Stimulated activated CD4-positive, alpha-beta T cell treated with anti-CD3 and anti-CD28 coated beads, Interleukin-2, amount 100 ng/mL, for 24 hours (primary cell): ENCODE results near the gene KCNMB2.
"Not testable (repeated sequence)": the region's sequence is repeated elsewhere in the genome, so short reads cannot be mapped to it uniquely, and the experiment has no call there.

Experiments used
- DNase-seq, 2 donors: peaks; one replicate each; pipeline ENCODE4 v3.0.0-alpha.2; 2020

KCNMB2 gene

DNA sequence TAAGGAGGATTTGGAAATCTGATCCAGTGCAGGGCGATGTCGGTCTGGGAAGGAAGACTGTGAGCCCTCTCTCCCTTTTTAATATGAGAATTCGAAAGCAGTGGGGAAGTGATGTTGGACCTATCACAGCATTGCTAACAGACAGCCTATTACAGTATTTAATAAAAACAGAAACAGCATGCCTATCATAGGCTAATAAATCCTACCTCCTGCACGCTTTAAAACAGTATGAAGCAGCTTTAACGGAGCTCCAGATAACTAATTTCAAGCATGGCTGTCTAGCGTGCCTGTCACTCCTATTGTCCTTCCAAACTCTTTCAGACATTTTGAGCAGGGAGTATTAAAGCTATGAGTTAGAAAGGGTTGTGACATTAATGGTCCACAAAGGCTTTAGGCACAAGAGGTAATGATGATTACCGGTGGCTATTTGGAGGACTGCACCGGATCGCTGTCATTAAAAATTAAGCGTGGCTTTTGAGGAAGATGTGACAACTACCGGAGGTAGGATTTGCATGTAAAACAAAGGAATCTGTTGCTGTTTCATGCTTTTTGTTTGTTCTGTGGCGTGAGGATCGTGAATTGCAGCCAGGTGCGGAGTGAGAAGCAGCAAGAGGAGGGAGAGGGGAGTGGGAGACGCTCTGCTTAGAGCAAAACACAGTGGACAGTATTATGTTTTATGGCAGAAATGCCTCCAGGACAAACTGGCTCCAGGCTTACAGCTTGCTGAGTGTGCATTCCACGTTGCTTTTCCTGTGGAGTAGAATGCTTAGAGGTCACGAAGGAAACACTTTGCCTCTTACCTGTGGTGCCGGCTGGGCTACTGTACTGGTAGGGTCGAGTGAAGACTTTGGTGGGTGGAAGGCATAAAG is at the start of gene KCNMB2:
KCNMB2 (plus strand) TSS at position 226 of the 869 bp plus-strand sequence.
- no peak for DNase-seq

GRCh38 chr3:178486903-178487302 is 49.3 kb upstream of the KCNMB2 start:
- no peak for DNase-seq

GRCh38 chr3:178487752-178488151 is 48.5 kb upstream of the KCNMB2 start:
- no peak for DNase-seq

DNA sequence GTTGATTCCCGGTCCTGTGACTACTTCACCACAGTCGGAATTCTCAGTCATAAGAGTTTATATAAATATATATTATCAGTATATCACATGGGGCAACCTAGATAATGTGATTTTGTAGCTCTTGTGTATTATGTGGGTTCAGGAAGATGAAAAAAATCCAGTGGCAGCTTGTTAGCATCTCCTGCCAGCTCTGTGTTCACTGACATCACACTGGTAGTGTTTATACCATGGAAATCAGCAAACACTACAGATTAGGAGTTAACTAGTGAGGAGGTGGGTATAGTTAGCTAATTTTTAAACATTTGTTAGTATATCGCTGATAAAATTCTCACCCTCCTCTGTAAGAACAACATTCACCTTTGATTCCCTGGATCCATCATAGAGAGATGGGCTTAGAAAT is 44.5 kb upstream of the KCNMB2 start:
- no peak for DNase-seq

DNA sequence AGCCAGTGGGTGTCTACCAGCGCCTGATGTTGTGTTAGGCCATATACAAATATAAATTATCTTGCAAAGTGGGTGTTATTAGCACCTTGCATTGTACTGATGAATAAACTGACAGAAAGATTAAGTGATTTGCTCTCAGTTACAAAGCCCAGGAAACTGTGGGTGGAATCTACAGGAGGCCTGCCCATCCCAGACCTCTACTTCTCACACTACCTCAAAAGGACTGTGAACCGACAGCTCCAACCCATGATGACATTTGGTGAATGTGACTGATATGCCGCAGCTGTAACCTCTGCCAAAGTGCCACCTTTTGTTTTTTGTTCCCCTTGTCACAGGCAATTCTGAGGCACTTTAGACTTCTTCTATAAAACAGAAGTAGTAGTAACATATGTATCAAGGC is 43.7 kb upstream of the KCNMB2 start:
- no peak for DNase-seq

DNA sequence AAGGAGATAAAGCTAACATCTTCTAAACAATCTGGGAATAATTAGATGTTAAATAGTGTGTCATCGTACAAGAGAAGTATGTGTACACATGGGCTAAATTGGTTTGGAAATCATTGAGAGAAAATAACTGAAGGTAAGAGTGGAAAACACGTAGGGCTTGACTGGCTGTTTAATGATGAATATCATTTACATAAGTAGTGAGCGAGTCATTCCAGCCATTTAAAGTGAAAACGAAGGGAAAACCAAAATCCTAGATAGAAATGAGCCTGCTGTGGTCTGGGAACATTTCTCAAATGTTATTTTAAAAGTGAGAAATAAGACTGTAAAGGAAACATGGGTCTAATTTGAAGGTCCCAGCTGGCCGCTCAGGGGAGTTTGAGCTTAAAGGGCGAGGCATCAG is 41.9 kb upstream of the KCNMB2 start:
- no peak for DNase-seq

DNA sequence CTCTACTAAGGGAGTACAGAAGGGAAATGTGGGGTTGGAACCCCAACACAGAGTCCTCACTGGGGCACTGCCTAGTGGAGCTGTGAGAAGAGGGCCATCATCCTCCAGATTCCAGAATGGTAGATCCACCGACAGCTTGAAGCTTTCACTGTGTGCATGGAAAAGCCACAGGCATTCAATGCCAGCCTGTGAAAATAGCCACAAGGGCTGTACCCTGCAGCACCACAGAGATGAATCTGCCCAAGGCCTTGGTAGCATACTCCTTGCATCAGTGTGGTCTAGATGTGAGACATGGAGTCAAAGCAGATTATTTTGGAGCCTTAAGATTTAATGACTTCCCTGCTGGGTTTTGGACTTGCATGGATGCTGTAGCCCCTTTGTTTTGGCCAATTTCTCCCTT is 39.3 kb upstream of the KCNMB2 start:
- no peak for DNase-seq

DNA sequence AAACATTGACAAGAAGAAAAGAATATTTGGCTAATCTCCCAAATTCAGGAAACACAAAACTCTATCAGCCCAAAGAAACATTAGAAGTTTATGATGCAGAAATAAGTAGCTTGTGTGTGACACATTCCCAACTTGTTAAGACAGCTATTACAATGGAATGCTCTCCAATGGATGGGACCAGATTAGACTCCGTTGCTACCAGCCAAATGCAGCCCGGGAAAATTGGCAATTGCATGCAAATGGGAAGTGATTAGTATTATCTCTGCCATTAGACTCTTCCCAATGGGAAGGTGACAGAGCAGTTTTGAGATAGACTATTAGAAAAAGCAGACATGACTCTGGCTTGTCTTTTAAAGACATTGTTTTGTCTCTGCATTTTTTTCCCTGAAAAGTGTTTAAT is 37.4 kb upstream of the KCNMB2 start:
- no peak for DNase-seq

DNA sequence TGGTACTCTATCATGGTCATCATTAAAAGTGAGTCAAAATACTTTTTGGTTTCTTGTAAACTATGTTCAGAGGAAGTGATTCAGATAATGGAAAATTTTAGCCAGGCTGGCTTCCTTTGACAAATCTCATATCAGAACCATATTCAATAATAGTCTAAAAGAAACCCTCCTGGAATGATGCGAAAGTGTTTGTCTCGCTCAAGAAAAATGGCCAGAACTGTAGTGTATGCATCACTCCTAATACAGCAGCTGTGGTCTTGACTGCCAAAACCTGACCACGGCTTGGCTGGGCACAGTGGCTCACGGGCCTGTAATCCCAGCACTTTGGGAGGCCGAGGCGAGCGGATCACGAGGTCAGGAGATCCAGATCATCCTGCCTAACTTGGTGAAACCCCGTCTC is 35.6 kb upstream of the KCNMB2 start:
- no peak for DNase-seq

DNA sequence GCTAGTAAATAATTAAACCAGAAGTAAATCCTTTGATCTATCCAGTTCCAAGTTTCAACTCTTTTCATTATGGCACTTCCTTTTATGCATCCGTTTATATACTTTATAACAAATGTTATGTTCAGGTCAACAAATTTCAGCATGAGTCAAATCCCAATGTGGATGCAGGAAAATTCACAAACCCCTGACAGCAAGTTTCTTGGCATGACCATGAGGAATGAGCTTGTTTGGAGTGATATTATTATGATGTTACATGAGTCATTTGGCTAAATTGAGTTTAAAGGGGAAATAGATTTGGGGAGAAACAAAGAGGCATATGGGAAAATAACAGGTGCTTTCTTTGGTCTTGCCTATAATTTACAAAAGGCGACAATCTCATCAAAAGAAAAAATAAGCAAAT is 32.1 kb upstream of the KCNMB2 start:
- DNase-seq = no peak

GRCh38 chr3:178505832-178506231 is 30.4 kb upstream of the KCNMB2 start:
- DNase-seq = no peak

GRCh38 chr3:178507507-178508442 is 28.5 kb upstream of the KCNMB2 start:
- no peak for DNase-seq

- DNase-seq = no peak
Observed at GRCh38 chr3:178508443-178508825, 27.8 kb upstream of the KCNMB2 start.

- DNase-seq = no peak
Observed at GRCh38 chr3:178510496-178510895, 25.7 kb upstream of the KCNMB2 start.

DNA sequence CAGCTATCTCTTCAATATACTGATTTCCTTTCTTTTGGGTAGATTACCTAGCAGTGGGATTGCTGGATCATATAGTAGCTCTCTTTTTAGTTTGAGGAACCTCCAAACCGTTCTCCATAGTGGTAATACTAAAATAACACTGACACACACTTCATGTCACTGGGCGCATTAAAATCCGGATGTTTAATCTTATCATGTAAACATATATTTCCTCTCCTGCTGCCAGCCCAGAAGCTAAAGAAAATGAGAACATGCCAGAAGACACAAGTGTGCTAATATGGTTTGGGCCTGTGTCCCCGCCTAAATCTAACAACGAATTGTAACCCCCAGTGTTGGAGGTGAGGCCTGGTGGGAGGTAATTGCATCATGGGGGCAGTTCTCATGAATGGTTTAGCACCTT is 23.6 kb upstream of the KCNMB2 start:
- DNase-seq = no peak

DNA sequence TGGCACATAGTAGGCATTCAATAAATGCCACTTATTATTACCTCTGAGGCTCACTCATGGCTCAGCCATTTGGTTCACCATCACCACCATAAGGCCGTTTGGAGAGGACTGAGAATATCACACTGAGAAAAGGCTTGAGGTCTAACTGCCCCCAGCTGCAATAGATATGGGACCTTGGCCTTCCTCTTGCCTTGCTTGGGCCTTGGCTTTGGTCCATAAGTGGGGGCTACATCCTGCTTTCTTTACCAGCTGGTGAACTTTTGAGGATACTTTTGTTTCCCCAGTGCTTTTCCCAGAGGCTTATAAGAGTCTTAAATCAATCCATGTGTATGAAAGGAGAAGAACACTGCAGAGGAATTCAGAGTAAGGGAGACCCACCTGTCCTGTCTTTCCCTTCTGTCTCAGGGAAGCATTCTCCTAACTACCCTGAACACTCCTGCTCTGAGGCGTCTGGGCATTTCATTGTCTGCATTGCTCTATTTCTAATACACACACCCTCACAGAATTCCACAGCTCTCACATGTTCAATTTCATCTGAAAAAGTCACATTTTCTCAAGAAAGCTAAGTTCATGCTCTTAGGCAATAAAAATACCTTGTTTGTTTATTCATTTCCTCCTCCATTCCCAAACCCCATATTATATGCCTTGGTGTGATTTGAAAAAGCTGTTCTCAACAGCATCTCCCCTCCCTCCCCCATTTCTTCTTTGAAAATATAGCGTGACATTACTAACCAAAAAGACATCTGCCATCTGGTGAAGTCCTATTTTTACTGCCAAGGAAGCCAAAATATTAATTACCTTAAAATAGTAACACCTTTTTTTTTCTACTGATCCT is 22.5 kb upstream of the KCNMB2 start:
- no peak for DNase-seq

GRCh38 chr3:178514401-178514800 is 21.8 kb upstream of the KCNMB2 start:
- no peak for DNase-seq

DNA sequence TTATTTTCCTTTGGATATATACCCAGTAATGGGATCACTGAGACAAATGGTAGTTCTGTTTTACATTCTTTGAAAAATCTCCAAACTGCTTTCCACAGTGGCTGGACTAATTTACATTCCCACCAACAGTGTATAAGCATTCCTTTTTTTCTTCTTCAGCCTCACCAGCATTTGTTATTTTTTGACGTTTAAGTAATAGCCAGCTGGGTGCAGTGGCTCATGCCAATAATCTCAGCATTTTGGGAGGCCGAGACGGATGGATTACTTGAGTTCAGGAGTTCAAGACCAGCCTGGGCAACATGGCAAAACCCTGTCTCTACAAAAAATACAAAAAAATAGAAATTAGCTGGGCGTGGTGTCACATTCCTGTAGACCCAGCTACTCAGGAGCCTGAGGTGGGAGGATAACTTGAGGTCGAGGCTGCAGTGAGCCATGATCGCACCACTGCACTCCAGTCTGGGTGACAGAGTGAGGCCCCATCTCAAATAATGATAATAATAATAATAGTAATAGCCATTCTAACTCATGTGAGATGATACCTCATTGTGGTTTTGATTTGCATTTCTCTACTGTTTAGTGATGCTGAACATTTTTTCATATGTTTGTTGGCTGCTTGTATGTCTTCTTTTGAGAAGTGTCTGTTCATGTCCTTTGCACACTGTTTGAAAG is 21.0 kb upstream of the KCNMB2 start:
- not testable (repeated sequence) for DNase-seq

DNA sequence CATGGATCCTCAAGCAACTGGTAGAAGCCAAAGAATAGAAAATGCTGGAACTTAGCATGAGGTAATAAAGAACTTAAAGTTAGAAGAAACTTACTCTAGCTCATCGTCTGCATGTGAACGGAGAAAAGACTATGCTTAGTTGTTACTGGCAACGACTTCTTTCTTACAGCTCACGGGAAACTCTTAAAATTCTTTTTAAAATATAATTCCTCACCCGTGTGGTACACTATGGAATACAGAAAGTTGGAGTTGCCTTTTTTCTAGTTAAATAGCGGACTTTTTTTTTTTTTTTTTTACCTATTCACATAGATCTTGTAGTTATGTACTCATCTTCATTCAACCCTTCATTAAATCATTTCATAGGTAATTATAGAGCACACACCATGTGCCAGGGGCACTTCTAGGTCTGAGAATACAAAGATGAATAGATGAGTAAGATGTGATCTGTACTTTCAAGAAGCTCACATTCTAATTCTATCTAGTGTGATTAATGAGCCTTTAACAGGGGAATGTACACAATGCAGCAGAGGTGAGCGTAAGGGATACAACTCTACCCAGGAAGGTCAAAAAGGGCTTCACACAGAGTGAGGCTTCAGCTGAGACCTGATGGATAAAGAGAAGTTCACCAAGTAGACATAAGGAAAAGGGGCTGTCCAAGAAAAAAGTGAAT is 18.4 kb upstream of the KCNMB2 start:
- no peak for DNase-seq

GRCh38 chr3:178518660-178519396 is 17.4 kb upstream of the KCNMB2 start:
- DNase-seq = no peak

DNA sequence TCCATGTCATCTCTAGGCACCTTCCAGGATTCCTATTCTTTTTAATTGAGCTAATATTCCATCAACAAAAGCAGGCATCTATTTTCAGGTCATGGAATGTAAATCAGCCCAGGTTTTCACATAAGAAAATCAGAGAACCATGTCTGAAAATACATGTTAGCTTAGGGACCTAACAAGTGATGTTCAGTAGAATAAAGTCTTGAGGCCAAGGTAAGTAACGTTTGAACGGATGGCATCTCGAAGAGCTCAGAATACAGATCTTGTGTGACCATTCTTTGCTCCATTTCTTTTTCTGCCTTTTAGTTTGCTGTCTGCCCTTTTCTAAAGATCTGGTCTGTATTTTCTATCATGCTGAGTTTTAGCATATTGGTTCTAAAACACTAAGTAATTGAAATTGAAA is 16.5 kb upstream of the KCNMB2 start:
- DNase-seq = no peak
